BE2C (cell line): ENCODE data around the gene FAM200A.
"Not testable (repeated sequence)": the region's sequence is repeated elsewhere in the genome, so short reads cannot be mapped to it uniquely, and the experiment has no call there.

Experiments
- DNase-seq: peaks from one replicate; pipeline ENCODE4 v3.0.0-alpha.2; 2020
- H3K27me3 ChIP-seq: fragments of 250-450 bp; sonication (Bioruptor Pico); 2 replicates; pipeline ENCODE4 v1.5.1; 2020; ENCODE audit warnings: mild to moderate bottlenecking
- H3K36me3 ChIP-seq: fragments of 250-450 bp; sonication (Bioruptor Pico); 2 replicates; pipeline ENCODE4 v1.5.1; 2020; ENCODE audit warnings: mild to moderate bottlenecking
- H3K4me1 ChIP-seq: fragments of 250-450 bp; sonication (Bioruptor Pico); 2 replicates; pipeline ENCODE4 v1.5.1; 2020
- H3K4me3 ChIP-seq: 2 replicates; pipeline ENCODE4 v1.5.1; 2011; ENCODE audit warnings: low read depth, low read length
- H3K9me3 ChIP-seq: fragments of 250-450 bp; sonication (Bioruptor Pico); 2 replicates; pipeline ENCODE4 v1.5.1; 2020
- TF ChIP-seq, protein P1 (sequence below): IDR thresholded peaks from 2 replicates; pipeline ENCODE4 v1.5.1; 2012; ENCODE audit warnings: mild to moderate bottlenecking, low read depth, low read length

The FAM200A gene

DNA sequence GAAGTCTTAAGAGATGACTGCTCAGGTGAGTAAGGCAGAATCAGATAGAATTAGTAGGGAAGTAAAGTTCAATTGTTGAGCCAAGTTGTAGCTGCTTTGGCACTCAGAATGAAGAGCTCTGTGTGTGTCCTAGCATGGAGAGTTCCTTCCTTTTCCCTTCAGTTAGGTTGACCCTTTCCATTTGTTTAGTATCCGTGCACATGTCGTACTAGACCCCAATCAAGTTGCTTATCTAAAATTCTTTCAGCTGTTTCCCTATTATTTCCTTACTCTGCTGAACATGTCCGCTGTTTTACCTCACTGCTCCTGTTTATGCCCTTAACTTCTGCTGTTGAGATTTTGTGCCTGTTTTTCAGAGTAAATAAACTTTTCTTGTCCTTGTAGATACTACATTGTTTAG is 19.9 kb upstream of the FAM200A start:
- TF ChIP-seq, protein P1, sequence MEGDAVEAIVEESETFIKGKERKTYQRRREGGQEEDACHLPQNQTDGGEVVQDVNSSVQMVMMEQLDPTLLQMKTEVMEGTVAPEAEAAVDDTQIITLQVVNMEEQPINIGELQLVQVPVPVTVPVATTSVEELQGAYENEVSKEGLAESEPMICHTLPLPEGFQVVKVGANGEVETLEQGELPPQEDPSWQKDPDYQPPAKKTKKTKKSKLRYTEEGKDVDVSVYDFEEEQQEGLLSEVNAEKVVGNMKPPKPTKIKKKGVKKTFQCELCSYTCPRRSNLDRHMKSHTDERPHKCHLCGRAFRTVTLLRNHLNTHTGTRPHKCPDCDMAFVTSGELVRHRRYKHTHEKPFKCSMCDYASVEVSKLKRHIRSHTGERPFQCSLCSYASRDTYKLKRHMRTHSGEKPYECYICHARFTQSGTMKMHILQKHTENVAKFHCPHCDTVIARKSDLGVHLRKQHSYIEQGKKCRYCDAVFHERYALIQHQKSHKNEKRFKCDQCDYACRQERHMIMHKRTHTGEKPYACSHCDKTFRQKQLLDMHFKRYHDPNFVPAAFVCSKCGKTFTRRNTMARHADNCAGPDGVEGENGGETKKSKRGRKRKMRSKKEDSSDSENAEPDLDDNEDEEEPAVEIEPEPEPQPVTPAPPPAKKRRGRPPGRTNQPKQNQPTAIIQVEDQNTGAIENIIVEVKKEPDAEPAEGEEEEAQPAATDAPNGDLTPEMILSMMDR = no peak
- DNase-seq = no peak
- Histone ChIP-seq H3K36me3 (peaks cover 37% of the 10 kb centered on the region), H3K9me3 (no peaks in the 10 kb centered on the region), H3K4me3 (no peak overlapping the region), H3K27me3 (no peaks in the 10 kb centered on the region), H3K4me1 (no peaks in the 10 kb centered on the region)

DNA sequence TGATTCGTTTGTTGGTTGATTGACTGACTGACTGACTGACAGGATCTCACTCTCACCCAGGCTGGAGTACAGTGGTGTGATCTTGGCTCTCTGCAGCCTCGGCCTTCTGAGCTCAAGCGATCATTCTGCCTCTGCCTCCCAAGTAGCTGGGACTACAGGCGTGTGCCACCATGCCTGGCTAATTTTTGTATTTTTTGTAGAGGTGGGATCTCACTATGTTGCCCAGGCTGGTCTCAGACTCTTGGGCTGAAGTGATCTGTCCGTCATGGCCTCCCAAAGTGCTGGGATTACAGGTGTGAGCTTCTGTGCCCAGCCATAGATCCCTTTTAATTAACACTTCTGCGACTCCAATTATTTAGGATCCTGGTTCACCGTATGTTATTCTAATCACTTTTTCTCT is 16.9 kb upstream of the FAM200A start:
- H3K27me3 ChIP-seq, DNase-seq, H3K4me3 ChIP-seq, H3K4me1 ChIP-seq, H3K9me3 ChIP-seq: not testable (repeated sequence)
- H3K36me3 ChIP-seq = peaks cover 59% of the 10 kb centered on the region

GRCh38 chr7:99563650-99564049 is 11.7 kb upstream of the FAM200A start:
- no peak for DNase-seq
- TF ChIP-seq, protein P1 = no peak
- peaks cover 56% of the 10 kb centered on the region for H3K36me3 ChIP-seq
- no peak overlapping the region for H3K4me3 ChIP-seq
- no peaks in the 10 kb centered on the region for H3K9me3 ChIP-seq
- no peaks in the 10 kb centered on the region for H3K27me3 ChIP-seq
- no peaks in the 10 kb centered on the region for H3K4me1 ChIP-seq

DNA sequence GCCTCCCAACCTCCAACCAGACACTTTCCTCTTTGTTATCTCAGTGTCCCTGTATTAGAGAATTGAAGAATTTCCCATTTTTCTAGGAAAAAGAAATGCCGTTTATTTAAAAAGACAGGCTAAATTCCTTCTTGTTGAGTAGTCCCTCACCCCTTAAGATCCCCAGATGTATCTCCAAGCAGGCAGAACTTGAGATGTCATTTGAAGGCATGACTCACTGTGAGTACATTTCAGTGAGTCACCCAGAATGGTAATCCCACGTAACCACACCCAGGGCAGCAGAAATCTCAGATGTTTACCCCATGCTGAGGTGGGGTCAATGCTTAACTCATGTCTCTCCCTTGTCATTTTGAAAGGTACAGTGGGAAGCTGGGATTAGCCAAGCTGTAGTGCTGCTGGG is 10.9 kb upstream of the FAM200A start:
- no peak for DNase-seq
- Histone ChIP-seq H3K27me3 (no peaks in the 10 kb centered on the region), H3K4me3 (no peak overlapping the region), H3K36me3 (peaks cover 53% of the 10 kb centered on the region), H3K9me3 (no peaks in the 10 kb centered on the region), H3K4me1 (no peaks in the 10 kb centered on the region)
- TF ChIP-seq, protein P1 = no peak

DNA sequence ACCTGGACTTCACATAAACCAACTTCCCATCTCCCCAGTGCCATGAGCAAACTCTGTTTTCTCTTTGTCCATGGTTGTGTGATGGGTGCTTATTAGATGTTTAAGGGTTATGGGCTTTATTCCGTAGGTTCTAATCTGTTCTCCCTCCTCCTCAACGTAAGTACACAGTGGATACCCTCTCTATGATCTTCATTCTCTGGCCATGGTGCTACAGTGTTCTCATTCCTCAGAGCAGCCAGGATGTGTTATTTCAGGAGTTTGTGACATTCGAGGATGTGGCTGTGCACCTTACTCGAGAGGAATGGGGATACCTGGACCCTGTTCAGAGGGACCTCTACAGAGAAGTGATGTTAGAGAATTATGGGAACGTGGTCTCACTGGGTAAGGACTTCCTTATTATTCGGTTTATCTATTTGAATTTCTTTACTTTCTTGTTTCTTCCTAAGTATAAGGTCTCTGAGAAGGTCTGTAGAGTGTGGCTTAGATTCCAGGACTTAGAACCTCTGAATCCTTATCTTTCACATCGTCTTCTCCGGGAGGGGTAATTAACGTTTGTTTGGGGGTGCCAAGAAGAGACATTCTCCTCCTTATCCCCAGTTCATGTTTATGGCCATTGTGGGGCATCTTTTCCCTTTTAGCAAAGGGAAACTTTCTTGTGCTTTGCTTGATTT is 10.3 kb upstream of the FAM200A start:
- H3K4me3 ChIP-seq = no peak overlapping the region
- H3K27me3 ChIP-seq = no peaks in the 10 kb centered on the region
- DNase-seq = no peak
- TF ChIP-seq, protein P1 = no peak
- H3K36me3 ChIP-seq = peaks cover 53% of the 10 kb centered on the region
- no peaks in the 10 kb centered on the region for H3K4me1 ChIP-seq
- H3K9me3 ChIP-seq = no peaks in the 10 kb centered on the region

DNA sequence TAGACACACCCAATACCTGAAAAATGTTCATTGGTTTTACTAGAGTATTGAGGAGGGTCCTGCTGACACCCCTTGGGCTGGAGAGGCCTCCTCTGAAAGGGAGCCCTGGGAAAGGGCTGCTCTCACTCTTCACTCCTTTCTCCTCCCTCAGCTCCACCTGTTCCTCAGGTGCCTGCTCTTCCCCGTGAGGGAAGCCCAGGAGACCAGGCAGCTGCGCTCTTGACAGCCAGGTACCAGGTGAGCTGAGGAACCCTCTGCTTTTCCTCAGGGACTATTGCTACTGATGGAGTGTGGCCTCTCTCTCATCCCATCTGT is 9.8 kb upstream of the FAM200A start:
- H3K9me3 ChIP-seq = no peaks in the 10 kb centered on the region
- TF ChIP-seq, protein P1 = no peak
- DNase-seq = no peak
- H3K4me1 ChIP-seq = no peaks in the 10 kb centered on the region
- H3K36me3 ChIP-seq = peaks cover 53% of the 10 kb centered on the region
- H3K4me3 ChIP-seq = no peak overlapping the region
- no peaks in the 10 kb centered on the region for H3K27me3 ChIP-seq
